Measurements from ENCODE around the gene PANX3. TPM values are rescaled to one million over a fixed set of nuclear protein-coding genes. Genes with fewer than 3 reads are reported as not detected.

PANX3 gene
- total and polyA plus RNA-seq, 2 of the 4 experiments (the other 2 are of a cell fraction): not detected

DNA sequence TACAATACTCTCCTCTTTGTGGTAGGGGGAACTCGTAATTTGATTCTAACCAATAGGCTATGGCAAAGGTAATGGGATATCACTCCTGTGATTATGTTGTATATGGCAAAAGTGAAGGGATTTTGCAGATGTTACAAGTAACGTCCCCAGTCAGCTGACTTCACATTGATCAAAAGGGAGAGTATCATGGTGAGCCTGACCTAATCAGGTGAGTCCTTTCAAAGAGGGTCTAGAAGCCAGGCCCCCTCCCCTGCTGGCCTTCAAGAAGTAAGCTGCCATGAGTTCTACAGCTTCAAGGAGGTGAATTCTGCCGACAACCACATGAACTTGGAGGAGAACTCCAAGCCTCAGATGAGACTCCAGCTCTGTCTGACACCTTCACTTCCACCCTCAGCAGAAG is 31.4 kb downstream of the PANX3 start:
- ChIA-PET POLR2A (ENCODE audit: unreplicated experiment) (no interaction called here), CTCF (interaction anchor here (2.6 kb wide), 1 partner anchor 9 kb away, joined by 10 read pairs; no protein-coding TSS in a partner anchor)
- Histone ChIP-seq H3K27ac (ENCODE audit: insufficient read depth, low read length) (no peak overlapping the region), H2BK5ac (ENCODE audit: low read depth, low read length, poor library complexity, severe bottlenecking) (no peak overlapping the region), H2BK120ac (ENCODE audit: low read depth, low read length) (0 out of 2 replicates have a peak overlapping the region, but pooled peaks have one; percentile 35), H2AK9ac (replicated peaks; ENCODE audit: low read depth, low read length, poor library complexity) (no peak overlapping the region), H3K79me1 (ENCODE audit: low read depth in 1 of 2, low read length in 2 of 2) (no peaks in the 10 kb centered on the region), H3K4me2 (ENCODE audit: low read depth, low read length) (no peak overlapping the region), H2BK15ac (ENCODE audit: low read depth, low read length) (no peak overlapping the region), H3K27me3 (ENCODE audit: control insufficient read depth, insufficient read depth, low read length) (no peaks in the 10 kb centered on the region), H3K23ac (ENCODE audit: low read depth, low read length) (no peak overlapping the region), H3K56ac (ENCODE audit: extremely low read depth, insufficient read depth, low read length) (no peak overlapping the region), H3K4me1 (ENCODE audit: control insufficient read depth, insufficient read depth, low read length) (peaks cover 6% of the 10 kb centered on the region), H3K18ac (ENCODE audit: low read depth, low read length) (no peak overlapping the region), H4K20me1 (ENCODE audit: insufficient read depth, low read length) (no peaks in the 10 kb centered on the region; the same call in 1 of the 2 replicates), H4K91ac (ENCODE audit: insufficient read depth, low read depth, low read length) (no peak overlapping the region), H2BK20ac (ENCODE audit: low read depth, low read length) (peak overlapping the region; percentile 35; the same call in 1 of the 2 replicates), H3K4ac (ENCODE audit: low read depth, low read length) (no peak overlapping the region), H3K36me3 (ENCODE audit: control insufficient read depth, insufficient read depth, low read length) (peaks cover 5% of the 10 kb centered on the region), H3K9me1 (ENCODE audit: insufficient read depth, low read length) (peaks cover 6% of the 10 kb centered on the region; the same call in 1 of the 2 replicates), H3K9ac (ENCODE audit: low read depth, low read length) (no peak overlapping the region), H3K4me3 (ENCODE audit: insufficient read depth, low read depth, low read length) (no peak overlapping the region), H2AK5ac (ENCODE audit: low read depth, low read length) (0 out of 2 replicates have a peak overlapping the region, but pooled peaks have one; percentile 7), H4K8ac (ENCODE audit: low read depth in 2 of 2, low read length in 2 of 2) (no peak overlapping the region), H2AFZ (replicated peaks; ENCODE audit: low read length, poor library complexity) (no peak overlapping the region), H3K9me3 (ENCODE audit: control insufficient read depth, insufficient read depth, low read length) (no peaks in the 10 kb centered on the region), H3K14ac (replicated peaks; ENCODE audit: low read depth, low read length) (no peak overlapping the region), H4K5ac (ENCODE audit: low read depth, low read length) (no peak overlapping the region)
- dilution Hi-C loops (cut with HindIII; ENCODE audit: low sequenced_read_pairs, unreplicated experiment): no loop called here
- TF ChIP-seq, protein P1, sequence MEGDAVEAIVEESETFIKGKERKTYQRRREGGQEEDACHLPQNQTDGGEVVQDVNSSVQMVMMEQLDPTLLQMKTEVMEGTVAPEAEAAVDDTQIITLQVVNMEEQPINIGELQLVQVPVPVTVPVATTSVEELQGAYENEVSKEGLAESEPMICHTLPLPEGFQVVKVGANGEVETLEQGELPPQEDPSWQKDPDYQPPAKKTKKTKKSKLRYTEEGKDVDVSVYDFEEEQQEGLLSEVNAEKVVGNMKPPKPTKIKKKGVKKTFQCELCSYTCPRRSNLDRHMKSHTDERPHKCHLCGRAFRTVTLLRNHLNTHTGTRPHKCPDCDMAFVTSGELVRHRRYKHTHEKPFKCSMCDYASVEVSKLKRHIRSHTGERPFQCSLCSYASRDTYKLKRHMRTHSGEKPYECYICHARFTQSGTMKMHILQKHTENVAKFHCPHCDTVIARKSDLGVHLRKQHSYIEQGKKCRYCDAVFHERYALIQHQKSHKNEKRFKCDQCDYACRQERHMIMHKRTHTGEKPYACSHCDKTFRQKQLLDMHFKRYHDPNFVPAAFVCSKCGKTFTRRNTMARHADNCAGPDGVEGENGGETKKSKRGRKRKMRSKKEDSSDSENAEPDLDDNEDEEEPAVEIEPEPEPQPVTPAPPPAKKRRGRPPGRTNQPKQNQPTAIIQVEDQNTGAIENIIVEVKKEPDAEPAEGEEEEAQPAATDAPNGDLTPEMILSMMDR (conservative IDR thresholded peaks at IDR 0.05; ENCODE audit: low read depth, low read length): no peak
- no peak for TF ChIP-seq MAZ (IDR thresholded peaks at IDR 0.05; ENCODE audit: borderline replicate concordance, low read depth, low read length)
- TF ChIP-seq MXI1 (IDR thresholded peaks at IDR 0.05; ENCODE audit: borderline replicate concordance, low read depth, low read length): no peak
- TF ChIP-seq POLR2A (IDR thresholded peaks at IDR 0.05; ENCODE audit: low read depth, low read length): no peak
- TF ChIP-seq SMC3 (IDR thresholded peaks at IDR 0.05; ENCODE audit: low read depth, low read length): no peak
- no peak for TF ChIP-seq RFX5 (IDR thresholded peaks at IDR 0.05; ENCODE audit: low read depth, low read length)
- TF ChIP-seq NFE2L2 (IDR thresholded peaks at IDR 0.05; ENCODE audit: low read depth, low read length): no peak
- no peak for TF ChIP-seq FOS (IDR thresholded peaks at IDR 0.05; ENCODE audit: low read depth, low read length)
- TF ChIP-seq CEBPB (IDR thresholded peaks at IDR 0.05; ENCODE audit: low read depth, low read length): no peak
- TF ChIP-seq CHD1 (IDR thresholded peaks at IDR 0.05; ENCODE audit: low read depth, low read length): no peak
- no peak for TF ChIP-seq RAD21 (IDR thresholded peaks at IDR 0.05; ENCODE audit: low read length)
- in situ Hi-C loops (cut with MboI; ENCODE audit: low sequenced_read_pairs): loop anchor here (10.0 to 25.0 kb wide), 2 partner anchors 192 to 945 kb away; partner anchors contain the start of gene STT3A
- ATAC-seq (ENCODE audit: low read depth) (no peak), DNase-seq (no peak)
- no TSS peak for BruUV-seq (replicated peaks)
- WGBS, 2 experiments (ENCODE audit: extremely low coverage in 2 of 2, insufficient read length in 1 of 2): no CpG with 5 or more reads among the region's 3 CpGs
- intact Hi-C loops (cut with micrococcal nuclease): loop anchor here (5.0 kb wide), 1 partner anchor 310 kb away; the partner anchor contains the start of gene CCDC15
